SK-N-SH (cell line): ENCODE data around the gene CCND3. TPM values are rescaled to one million over a fixed set of nuclear protein-coding genes. Genes with fewer than 3 reads are reported as not detected.

ENCODE experiments used
- CTCF ChIA-PET: fragments of 300-600, 350-600 bp; formaldehyde crosslinking; extraction: SDS; loops from one replicate; lab custom pipeline; 2021; lab: Yijun Ruan, JAX
- POLR2A ChIA-PET: fragments of 350-600 bp; sonication (Branson Sonifier 250); formaldehyde crosslinking; extraction: SDS; loops from one replicate; lab custom pipeline; 2020; ENCODE audit warnings: antibody characterized with exemption, inconsistent platforms; lab: Yijun Ruan, JAX
- DNase-seq: peaks from one replicate; pipeline ENCODE4 v3.0.0; 2012
- H2AFZ ChIP-seq: fragments of 200-600 bp; sonication (generic); 2 replicates; pipeline ENCODE4 v1.8.1; 2016; ENCODE audit warnings: antibody characterized with exemption, mild to moderate bottlenecking, low read depth
- H3F3A ChIP-seq: fragments of 200-600 bp; sonication (generic); replicated peaks from 2 replicates; pipeline ENCODE3; 2016; ENCODE audit warnings: antibody characterized with exemption, mild to moderate bottlenecking; ENCODE audit not compliant: insufficient read depth
- H3K27ac ChIP-seq, 2 experiments: fragments of 200-500 bp in 1 of 2; fragments of 200-600 bp in 1 of 2; sonication (Bioruptor generic) in 1 of 2; sonication (generic), shearing (Covaris generic) in 1 of 2; 2 replicates each; pipeline versions ENCODE4 v1.5.1 to v1.6.1; 2014 to 2016; ENCODE audit warnings: low read depth in 2 of 2, inconsistent platforms in 1 of 2, low read length in 1 of 2, mild to moderate bottlenecking in 1 of 2, mixed read lengths in 1 of 2
- H3K27me3 ChIP-seq: fragments of 200-600 bp; sonication (generic), shearing (Covaris generic); 2 replicates; pipeline ENCODE4 v1.6.1; 2016; ENCODE audit warnings: mixed run types; ENCODE audit not compliant: insufficient read depth
- H3K36me3 ChIP-seq, 2 experiments: fragments of 200-500 bp in 1 of 2; fragments of 200-600 bp in 1 of 2; sonication (Bioruptor generic) in 1 of 2; sonication (generic) in 1 of 2; replicated peaks in 1 of 2; 2 replicates each; pipeline versions ENCODE3 to v1.5.1; 2014 to 2016; ENCODE audit warnings: low read length in 1 of 2, mild to moderate bottlenecking in 1 of 2; ENCODE audit not compliant: insufficient read depth in 2 of 2, control insufficient read depth in 1 of 2
- H3K4me1 ChIP-seq, 2 experiments: fragments of 200-500 bp in 1 of 2; fragments of 200-600 bp in 1 of 2; sonication (Bioruptor generic) in 1 of 2; sonication (generic), shearing (Covaris generic) in 1 of 2; 2 replicates each; pipeline versions ENCODE4 v1.5.1 to v1.6.1; 2014 to 2016; ENCODE audit warnings: low read depth in 1 of 2, low read length in 1 of 2, mixed run types in 1 of 2; ENCODE audit not compliant: insufficient read depth in 2 of 2, control insufficient read depth in 1 of 2
- H3K4me2 ChIP-seq: fragments of 200-600 bp; sonication (generic), shearing (Covaris generic); 2 replicates; pipeline ENCODE4 v1.6.1; 2017; ENCODE audit warnings: mixed run types
- H3K4me3 ChIP-seq, 2 experiments: fragments of 200-500 bp in 1 of 2; fragments of 200-600 bp in 1 of 2; sonication (Bioruptor generic) in 1 of 2; sonication (generic), shearing (Covaris generic) in 1 of 2; 2 replicates each; pipeline versions ENCODE4 v1.5.1 to v1.8.1; 2014 to 2016; ENCODE audit warnings: low read depth in 2 of 2, inconsistent platforms in 1 of 2, low read length in 1 of 2, mild to moderate bottlenecking in 1 of 2, mixed read lengths in 1 of 2, moderate library complexity in 1 of 2
- H3K79me2 ChIP-seq: fragments of 200-600 bp; sonication (generic); 2 replicates; pipeline ENCODE4 v1.8.1; 2017; ENCODE audit warnings: mild to moderate bottlenecking; ENCODE audit not compliant: insufficient read depth
- H3K9ac ChIP-seq: fragments of 200-600 bp; sonication (generic); 2 replicates; pipeline ENCODE4 v1.6.1; 2017; ENCODE audit warnings: mixed run types
- H3K9me2 ChIP-seq: fragments of 200-600 bp; sonication (generic); 2 replicates; pipeline ENCODE4 v1.6.1; 2017; ENCODE audit warnings: mixed run types
- H3K9me3 ChIP-seq: fragments of 200-600 bp; sonication (generic); 2 replicates; pipeline ENCODE4 v1.6.1; 2017; ENCODE audit warnings: mixed run types, mild to moderate bottlenecking, moderate library complexity
- H4K20me1 ChIP-seq: fragments of 200-600 bp; sonication (generic); 2 replicates; pipeline ENCODE4 v1.6.1; 2017; ENCODE audit warnings: mild to moderate bottlenecking, mixed run types; ENCODE audit not compliant: insufficient read depth
- CHD2 ChIP-seq: fragments of 150-350 bp; IDR thresholded peaks from 2 replicates; pipeline ENCODE4 v1.6.1; 2018; ENCODE audit warnings: low read length; ENCODE audit not compliant: partially characterized antibody
- CTCF ChIP-seq: fragments of 200-600 bp; sonication (generic); IDR thresholded peaks from 2 replicates; pipeline ENCODE4 v1.6.1; 2017; ENCODE audit warnings: antibody characterized with exemption, mild to moderate bottlenecking, moderate library complexity
- ELF1 ChIP-seq: IDR thresholded peaks from 2 replicates; pipeline ENCODE4 v1.4.0; 2012
- EZH2phosphoT487 ChIP-seq: fragments of 200-600 bp; sonication (generic); IDR thresholded peaks from 2 replicates; pipeline ENCODE4 v1.6.1; 2017; ENCODE audit warnings: low read depth, mixed run types, mild to moderate bottlenecking, antibody characterized with exemption, moderate library complexity, borderline replicate concordance
- FOSL2 ChIP-seq: IDR thresholded peaks from 2 replicates; pipeline ENCODE4 v1.4.0; 2012; ENCODE audit warnings: low read depth, mild to moderate bottlenecking, moderate library complexity, borderline replicate concordance
- GATA2 ChIP-seq: sonication (generic); formaldehyde crosslinking; IDR thresholded peaks from 2 replicates; pipeline ENCODE4 v1.5.0; 2020; ENCODE audit warnings: mild to moderate bottlenecking, missing genetic modification reagents
- JUND ChIP-seq: IDR thresholded peaks from 2 replicates; pipeline ENCODE4 v1.4.0; 2012
- MAX ChIP-seq: IDR thresholded peaks from 2 replicates; pipeline ENCODE4 v1.4.0; 2012; ENCODE audit warnings: low read depth
- MEF2A ChIP-seq: IDR thresholded peaks from 2 replicates; pipeline ENCODE4 v1.4.0; 2012; ENCODE audit warnings: low read depth, borderline replicate concordance
- MXI1 ChIP-seq: IDR thresholded peaks from 2 replicates; pipeline ENCODE4 v1.6.1; 2012; ENCODE audit warnings: mild to moderate bottlenecking, low read depth, low read length, improper control_type of control experiment
- NFIC ChIP-seq: IDR thresholded peaks from 2 replicates; pipeline ENCODE4 v1.4.0; 2012; ENCODE audit warnings: borderline replicate concordance
- NRF1 ChIP-seq: IDR thresholded peaks from 2 replicates; pipeline ENCODE4 v1.6.1; 2012; ENCODE audit warnings: low read depth, mild to moderate bottlenecking, low read length
- POLR2AphosphoS5 ChIP-seq: IDR thresholded peaks from 2 replicates; pipeline ENCODE4 v1.6.1; 2012; ENCODE audit warnings: low read depth, low read length
- RCOR1 ChIP-seq: fragments of 150-350 bp; IDR thresholded peaks from 2 replicates; pipeline ENCODE4 v1.6.1; 2017; ENCODE audit warnings: antibody characterized with exemption, low read length
- RXRA ChIP-seq: IDR thresholded peaks from 2 replicates; pipeline ENCODE4 v1.4.0; 2012; ENCODE audit warnings: low read depth, mild to moderate bottlenecking, borderline replicate concordance
- TAF1 ChIP-seq: IDR thresholded peaks from 2 replicates; pipeline ENCODE4 v1.6.1; 2012; ENCODE audit warnings: low read depth, mild to moderate bottlenecking, low read length, moderate library complexity, borderline replicate concordance
- TEAD4 ChIP-seq: IDR thresholded peaks from 2 replicates; pipeline ENCODE4 v1.4.0; 2012; ENCODE audit warnings: mild to moderate bottlenecking, borderline replicate concordance; ENCODE audit not compliant: insufficient read depth
- USF2 ChIP-seq: fragments of 150-350 bp; IDR thresholded peaks from 2 replicates; pipeline ENCODE4 v1.6.1; 2017; ENCODE audit warnings: antibody characterized with exemption, low read length, low read depth, borderline replicate concordance
- WGBS: methylation state at CpG from one replicate; pipeline ENCODE4 v1.1.6; 2017; ENCODE audit warnings: low lambda C conversion rate; 5-methylcytosine and 5-hydroxymethylcytosine counted together
- polyA plus RNA-seq, 3 experiments: library from polyadenylated mRNA; depleted of rRNA; stranded (reverse); fragments of >200 nt; gene quantifications; 2 replicates each; pipeline ENCODE4 v1.2.3, GENCODE V29; 2012
- TF ChIP-seq, protein P1 (sequence below): IDR thresholded peaks from 2 replicates; pipeline ENCODE4; 2012
- TF ChIP-seq, protein P2 (sequence below): IDR thresholded peaks from 2 replicates; pipeline ENCODE4 v1.4.0; 2012; ENCODE audit warnings: low read depth, borderline replicate concordance

CCND3 gene
- polyA plus RNA-seq, 1 of the 3 experiments (the other 2 are of a cell fraction), result 26.6 TPM

DNA sequence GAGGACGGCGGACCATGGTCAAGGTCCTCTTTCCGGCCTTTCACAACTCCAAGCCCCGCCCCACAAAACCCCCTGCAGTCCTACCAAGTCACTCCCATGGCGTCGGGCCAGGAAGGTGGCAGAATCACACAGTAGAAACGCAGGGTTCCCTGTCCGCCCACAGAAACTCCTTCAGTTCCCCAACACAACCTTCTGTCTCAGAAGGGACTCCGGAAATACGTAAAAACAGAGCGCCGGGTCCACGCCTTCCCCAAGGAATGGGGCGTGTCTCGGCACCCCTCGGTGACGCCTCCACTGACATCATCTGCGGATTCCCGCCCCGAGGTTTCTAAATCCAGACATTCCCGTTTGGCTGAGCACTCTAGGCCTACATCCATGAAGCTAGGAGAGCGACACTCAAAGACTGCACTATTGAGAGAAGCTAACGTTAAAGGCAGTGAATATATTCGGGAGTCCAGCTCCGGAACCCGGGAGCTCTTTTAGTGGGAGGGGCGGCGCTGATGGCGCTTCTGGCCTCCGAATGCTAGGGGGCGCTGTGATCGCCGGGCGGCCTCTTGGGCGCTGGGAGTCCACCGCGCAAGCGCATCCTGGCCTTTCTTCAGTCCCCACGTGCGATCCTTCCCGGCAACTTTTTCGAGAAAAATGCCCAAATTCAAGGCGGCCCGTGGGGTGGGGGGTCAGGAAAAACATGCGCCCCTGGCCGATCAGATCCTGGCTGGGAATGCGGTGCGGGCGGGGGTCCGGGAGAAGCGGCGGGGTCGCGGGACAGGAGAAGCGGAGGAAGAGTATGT lies 20.5 kb downstream of the CCND3 start, which contains the start of the genes BYSL and MED20 (continued):
- TF ChIP-seq TEAD4, result no peak
- no peak for TF ChIP-seq RCOR1
- peak; percentile 84 for TF ChIP-seq NRF1
- no peak for TF ChIP-seq JUND
- peak; percentile 14; the same call in 1 of the 2 replicates for TF ChIP-seq FOSL2
- TF ChIP-seq MEF2A, result no peak
- no peak for TF ChIP-seq RXRA
- TF ChIP-seq, protein P1, sequence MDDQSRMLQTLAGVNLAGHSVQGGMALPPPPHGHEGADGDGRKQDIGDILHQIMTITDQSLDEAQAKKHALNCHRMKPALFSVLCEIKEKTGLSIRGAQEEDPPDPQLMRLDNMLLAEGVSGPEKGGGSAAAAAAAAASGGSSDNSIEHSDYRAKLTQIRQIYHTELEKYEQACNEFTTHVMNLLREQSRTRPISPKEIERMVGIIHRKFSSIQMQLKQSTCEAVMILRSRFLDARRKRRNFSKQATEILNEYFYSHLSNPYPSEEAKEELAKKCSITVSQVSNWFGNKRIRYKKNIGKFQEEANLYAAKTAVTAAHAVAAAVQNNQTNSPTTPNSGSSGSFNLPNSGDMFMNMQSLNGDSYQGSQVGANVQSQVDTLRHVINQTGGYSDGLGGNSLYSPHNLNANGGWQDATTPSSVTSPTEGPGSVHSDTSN, result peak; percentile 15; the same call in 1 of the 2 replicates
- TF ChIP-seq, protein P2, sequence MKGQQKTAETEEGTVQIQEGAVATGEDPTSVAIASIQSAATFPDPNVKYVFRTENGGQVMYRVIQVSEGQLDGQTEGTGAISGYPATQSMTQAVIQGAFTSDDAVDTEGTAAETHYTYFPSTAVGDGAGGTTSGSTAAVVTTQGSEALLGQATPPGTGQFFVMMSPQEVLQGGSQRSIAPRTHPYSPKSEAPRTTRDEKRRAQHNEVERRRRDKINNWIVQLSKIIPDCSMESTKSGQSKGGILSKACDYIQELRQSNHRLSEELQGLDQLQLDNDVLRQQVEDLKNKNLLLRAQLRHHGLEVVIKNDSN, result no peak
- TF ChIP-seq CTCF, result peak; percentile 97

GRCh38 chr6:41917528-41917927 lies 24.1 kb downstream of the CCND3 start:
- Histone ChIP-seq H3K4me3 (0 out of 4 replicates have a peak overlapping the region, but pooled peaks of 1 of the 2 experiments have one; percentile 15), H4K20me1 (no peaks in the 10 kb centered on the region), H3K36me3 (peaks cover 12 to 29% of the 10 kb centered on the region in 2 experiments), H3K9me2 (no peaks in the 10 kb centered on the region), H3F3A (peaks cover 7% of the 10 kb centered on the region), H3K27me3 (no peaks in the 10 kb centered on the region), H3K4me1 (peaks cover 7 to 11% of the 10 kb centered on the region in 2 experiments; a peak in 3 of 4 replicates), H3K9me3 (no peaks in the 10 kb centered on the region), H3K9ac (peak overlapping the region; percentile 46; the same call in 1 of the 2 replicates), H2AFZ (no peak overlapping the region; the same call in 1 of the 2 replicates), H3K27ac (peak overlapping the region; percentile 34 to 82; a peak in 3 of 4 replicates), H3K4me2 (peak overlapping the region; percentile 44), H3K79me2 (peaks cover 87% of the 10 kb centered on the region)
- DNase-seq, result no peak
- ChIA-PET CTCF (no interaction called here), POLR2A (no interaction called here)
- 7% methylated on average over 4 of the region's 4 CpGs for WGBS
- TF ChIP-seq POLR2AphosphoS5 (peak; percentile 34; the same call in 1 of the 2 replicates), JUND (peak; percentile 89), TEAD4 (peak; percentile 73; the same call in 1 of the 2 replicates), ELF1 (no peak), NFIC (peak; percentile 62; the same call in 1 of the 2 replicates), GATA2 (no peak), NRF1 (no peak), MXI1 (no peak), CHD2 (no peak), EZH2phosphoT487 (no peak), TAF1 (no peak), MAX (peak; percentile 53; the same call in 1 of the 2 replicates), FOSL2 (peak; percentile 90), USF2 (no peak), CTCF (no peak), MEF2A (no peak), RCOR1 (no peak)
- TF ChIP-seq, protein P2, result no peak
